ENCODE measurements around the gene DDC.

The DDC gene

DNA sequence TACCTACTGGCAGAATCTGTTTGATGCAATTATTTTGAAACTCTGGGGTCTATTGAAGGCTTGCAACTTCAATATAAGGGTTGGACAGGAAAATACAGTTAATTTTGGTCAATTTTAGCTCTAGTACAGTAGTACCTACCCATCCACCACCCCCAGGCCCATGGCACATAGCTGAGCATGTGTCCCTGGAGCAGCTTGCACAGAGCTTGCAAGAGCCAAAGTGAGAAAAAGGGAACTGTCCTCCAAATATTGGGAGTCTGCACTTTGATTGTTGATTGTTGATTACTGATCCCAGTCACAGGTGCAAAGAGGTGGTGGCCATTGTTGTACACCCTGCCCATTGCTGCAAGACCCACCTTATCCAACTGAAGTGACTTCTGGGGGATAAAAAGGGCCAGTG lies 52.8 kb downstream of the DDC start:
- DNase-seq: no peak

DNA sequence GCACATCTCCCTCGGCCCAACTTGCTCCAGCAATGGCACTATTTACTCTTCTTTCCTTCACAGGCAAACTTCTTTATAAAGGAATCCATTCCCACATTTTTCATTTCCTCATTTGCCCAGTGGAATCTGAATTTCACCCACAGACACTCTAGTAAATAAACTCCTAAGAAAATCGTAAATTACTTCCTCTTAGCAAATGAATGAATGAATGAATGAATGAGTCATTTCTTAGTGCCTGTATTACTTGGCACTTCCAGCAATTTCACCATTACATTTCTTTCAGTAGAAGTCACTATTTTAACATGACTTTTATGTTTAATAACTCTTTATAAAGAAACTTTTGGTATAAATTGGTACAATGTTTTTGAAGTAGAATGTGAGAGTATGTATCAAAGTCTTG lies 55.7 kb downstream of the DDC start:
- no peak for DNase-seq

DNA sequence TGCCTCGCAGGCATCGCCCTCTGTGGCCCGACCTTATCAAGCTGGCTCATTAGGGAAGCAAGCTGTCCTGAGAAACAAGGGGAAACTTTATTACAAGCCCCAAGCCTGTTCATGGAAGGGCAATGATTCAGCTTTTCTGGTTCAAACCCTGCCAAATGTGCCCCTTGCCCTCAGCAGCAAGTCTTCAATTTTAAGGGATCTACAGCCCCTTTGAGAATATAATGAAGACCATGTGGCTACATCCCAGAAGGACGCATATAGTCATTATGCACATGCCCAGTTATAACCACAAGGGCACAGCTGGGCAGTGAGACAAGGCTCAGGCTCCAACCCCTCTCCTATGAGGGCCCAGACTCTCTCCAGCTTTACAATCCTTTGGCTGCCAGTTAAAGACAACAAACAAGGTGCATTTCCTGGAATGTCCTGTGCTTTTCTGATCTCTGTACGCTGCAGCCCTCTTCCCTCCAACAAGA lies 56.7 kb downstream of the DDC start:
- no peak for DNase-seq

DNA sequence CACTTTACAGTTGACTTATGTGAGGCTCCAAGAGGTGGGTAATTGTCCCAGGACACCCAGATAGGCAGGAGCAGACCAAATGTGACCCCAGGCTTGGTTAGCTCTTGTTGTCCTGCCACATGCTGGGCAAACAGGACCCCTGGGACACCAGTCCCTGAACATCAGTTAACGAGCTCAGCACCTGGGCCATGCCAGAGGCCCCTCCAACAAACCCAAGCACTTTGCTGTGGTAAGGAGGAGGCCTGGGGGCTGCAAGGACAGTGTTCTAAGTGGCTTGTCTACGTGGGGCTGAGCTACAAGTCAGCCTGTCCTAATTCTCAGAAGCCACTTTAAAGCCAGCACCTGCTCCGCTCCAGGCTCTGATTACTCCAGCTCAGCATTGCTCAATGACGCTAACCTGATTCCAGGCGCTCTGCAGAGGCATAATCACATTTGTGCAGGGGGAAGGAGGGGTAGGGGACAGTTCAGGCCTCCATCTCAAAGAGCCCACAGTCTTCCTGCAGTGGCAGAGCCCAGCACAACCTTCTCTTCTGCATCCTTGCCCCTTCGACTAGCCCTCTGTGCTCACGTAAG lies 57.2 kb downstream of the DDC start:
- DNase-seq: no peak

DNA sequence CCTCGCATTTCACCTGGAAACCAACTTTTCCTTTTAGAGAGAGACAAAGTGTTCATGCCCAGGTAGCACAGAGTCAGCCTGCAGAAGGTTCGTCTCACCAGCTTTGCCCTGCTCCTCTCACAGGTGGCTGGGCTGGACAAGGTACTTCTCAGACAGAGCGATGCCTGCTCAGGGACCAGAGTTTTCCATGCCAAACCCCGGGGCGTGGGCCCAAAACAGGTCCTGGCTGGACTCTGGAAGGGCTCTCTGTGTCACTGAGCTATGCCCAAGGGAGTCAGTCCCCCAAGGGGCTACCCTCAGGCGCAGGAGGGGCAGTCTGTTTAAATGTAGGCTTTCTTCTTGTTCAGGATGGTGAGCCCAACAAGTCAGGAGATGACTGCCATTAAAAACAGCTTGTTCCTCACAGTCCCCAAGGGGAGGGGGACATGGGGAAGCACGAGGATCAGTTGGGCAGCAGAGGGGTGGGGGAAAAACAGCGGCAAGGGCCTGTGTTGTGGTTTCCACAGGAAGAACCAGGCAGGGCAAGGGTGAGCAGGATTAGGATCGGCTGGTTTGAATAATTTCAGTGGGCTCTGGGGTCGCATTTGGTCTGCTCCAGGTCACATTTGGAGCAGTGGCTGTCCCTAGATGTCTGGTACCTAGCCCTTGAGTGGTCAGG lies 59.5 kb downstream of the DDC start:
- no peak for DNase-seq

DNA sequence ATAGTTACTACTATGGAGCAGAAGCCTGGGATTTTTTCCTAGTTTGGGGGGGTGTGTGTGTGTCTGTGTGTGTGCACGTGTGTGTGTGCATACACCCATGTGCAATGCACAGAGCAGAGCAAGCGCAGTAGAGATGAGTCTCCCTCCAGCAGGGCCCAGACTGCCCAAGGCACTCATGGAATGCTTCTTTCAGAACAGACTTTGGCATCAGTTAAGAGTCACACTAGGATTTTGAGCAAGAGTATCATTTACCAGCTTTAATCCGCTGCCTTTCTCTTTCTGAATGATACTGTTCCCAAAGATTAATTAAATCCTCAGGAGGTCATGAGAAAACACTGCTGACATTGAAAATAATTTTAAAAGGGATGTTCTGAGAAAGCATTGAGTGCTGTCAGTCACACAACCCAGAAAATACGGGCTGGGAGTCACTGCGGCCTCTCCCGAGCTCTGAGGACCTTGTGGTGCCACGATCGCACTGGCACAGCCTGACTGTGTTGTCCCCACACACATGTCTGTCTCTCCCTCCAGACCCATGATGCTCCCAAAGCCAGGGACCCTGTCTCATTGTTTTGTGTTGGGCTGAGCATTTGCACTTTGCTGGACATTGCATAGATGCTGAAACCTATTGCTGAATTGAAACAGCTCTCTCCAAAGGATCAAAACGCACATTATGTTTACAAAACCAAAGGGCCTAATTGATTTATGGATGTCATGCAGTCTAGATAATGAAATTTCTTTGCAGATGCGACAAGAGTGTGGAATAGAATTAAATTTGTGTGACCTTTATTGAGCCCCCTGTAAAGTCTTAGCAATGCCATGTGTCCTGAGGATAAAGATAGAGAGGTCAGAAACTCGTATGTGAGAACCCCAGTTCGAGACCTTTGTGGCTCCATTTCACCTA lies 60.3 kb downstream of the DDC start:
- DNase-seq: no peak

DNA sequence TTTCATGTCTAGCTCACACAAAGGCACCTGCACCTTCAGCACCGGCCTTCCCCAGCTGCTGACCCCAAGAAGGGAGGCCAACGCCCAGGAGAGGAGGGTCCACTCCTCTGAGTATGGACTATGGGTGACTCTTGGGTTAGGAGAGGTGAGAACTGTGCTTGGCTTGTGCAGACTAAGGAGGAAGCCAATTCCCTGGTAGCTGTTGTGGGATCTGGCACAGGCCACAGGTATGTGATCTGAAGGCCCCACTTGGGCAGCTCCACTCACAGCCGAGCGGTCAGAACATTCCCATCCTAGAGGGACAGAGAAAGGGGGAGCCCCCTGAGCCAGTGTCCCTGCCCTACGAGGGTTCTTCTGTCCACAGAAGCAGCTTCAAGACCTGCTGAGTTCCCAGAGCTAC lies 62.3 kb downstream of the DDC start:
- DNase-seq: no peak

DNA sequence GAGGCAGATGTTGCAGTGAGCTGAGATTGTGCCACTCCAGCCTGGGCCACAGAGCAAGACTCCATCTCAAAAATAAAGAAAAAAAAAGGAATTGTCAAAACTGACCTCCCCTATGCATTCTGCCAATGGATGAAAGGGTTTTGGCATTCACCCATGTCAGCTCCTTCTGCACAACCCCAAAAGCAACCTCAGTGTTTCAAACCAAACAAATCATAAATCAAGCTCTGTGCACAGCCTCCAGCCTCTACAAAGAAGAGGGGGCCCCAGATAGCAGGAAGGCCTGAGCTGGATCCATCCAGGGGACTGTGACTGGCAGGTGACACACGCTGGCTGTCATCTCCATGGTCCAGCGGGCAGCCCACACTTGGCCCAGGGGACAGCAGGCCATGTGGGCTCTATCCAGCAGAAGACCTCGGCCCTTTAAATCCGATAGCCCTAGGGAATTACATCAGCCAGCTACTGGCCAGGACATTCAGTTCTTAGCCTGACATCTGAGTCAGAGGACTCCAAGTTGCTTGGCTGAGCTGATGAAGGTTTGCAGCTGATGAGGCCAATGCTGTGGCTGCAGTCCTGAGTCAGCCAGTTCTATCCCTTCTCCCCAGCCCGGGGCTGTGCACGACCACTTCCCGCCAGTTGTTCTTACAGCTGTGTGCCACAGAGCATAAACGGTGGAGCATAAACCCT lies 63.1 kb downstream of the DDC start:
- no peak for DNase-seq

DNA sequence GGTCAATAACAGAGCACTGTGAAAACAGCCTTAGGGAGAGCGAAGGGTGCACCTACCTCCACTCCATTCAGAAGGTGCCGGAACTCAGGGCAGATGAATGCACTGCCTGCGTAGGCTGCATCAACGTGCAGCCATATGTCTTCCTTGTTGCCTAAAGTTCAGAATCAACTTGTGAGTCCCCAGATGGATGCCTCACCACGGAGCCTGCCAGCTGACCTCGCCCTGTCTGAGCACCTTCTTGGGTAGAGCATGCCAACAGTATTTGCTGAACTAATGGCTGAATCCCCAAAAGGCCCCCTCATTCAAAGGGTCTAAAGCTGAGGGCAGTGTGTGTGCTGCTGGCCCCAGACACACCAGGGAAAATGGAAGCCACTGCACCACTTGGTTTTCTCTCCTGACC lies 66.1 kb downstream of the DDC start:
- no peak for DNase-seq

DNA sequence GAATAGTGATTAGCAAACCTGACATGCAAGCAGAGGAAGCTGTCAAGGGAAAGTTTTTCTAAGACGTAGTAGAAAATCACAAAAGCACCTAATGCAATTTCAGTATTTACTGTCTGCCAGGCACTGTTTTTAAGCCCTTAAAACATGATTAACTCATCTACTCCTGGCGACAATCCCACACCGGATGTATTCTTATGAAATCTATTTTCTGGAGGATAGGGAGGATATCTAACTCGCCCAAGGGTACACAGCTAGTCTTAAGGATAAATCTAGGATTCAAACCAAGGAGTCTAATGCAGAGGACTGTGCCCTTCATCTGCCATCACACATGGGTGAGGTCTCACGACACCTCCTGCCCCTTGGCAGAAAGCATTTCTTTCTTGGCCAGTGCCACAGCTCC lies 67.2 kb downstream of the DDC start:
- DNase-seq: no peak

DNA sequence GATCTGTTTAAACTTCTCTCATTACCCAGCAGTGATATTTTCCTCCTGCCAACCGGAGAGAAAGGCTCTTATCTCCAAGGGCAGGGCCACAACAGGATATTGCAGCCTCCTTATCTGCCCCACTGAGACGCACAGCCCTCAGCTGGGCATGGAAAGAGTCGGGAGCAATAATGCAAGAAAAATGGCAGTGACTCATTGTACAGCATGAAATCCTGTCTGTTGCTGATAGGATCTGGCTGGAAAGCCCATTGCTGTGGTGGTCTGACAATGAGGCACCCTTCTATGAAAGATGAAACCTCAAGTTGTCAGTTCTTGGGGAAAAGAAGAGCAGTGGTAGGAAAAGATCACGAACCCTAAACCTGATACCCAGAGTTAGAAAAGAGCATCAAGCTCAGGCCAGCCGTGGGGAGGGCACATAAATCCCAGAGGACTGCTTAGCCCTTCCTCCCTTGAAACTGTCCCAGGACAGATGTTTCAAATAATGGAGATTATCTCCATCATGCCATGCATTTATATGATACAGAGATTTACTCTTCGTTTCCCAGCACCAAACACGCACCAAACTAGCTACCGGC lies 68.0 kb downstream of the DDC start:
- no peak for DNase-seq

DNA sequence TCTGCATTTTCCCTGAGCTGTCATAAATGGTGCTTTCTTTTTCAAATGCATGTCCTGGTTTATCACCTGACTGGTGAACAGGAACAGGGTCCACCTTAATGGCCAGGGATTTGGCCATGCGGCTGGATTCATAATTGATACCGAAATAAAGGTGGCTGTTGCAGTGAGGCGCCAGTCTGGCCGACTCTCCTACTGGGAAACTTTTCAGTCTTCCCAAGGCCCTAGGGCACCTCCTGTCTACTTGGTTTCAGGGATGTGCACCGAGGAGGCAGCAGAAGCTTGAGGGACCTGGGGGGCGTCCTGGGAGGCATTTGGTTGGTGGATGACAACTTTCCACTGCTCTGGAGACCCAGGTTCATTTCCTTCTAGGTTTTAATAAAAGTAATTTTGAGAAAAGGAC lies 68.6 kb downstream of the DDC start:
- DNase-seq: no peak

DNA sequence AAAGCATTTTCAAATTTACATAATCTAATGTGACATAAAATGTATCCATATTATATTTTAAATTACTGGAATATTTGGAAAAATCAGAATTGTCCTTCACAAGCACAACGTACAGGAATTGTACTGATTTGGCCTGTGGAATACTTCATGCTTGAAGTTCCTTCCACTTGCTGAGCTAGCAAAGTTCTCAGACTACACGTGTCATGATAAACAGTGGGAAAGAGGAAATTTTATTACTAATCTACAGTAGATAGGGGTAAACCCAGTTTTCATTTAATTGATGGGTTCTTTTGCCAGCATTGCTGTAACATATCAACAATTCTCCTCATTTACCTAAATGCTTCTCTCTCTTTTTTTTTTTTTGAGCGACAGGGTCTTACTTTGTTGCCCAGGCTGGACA lies 69.5 kb downstream of the DDC start:
- DNase-seq: no peak

DNA sequence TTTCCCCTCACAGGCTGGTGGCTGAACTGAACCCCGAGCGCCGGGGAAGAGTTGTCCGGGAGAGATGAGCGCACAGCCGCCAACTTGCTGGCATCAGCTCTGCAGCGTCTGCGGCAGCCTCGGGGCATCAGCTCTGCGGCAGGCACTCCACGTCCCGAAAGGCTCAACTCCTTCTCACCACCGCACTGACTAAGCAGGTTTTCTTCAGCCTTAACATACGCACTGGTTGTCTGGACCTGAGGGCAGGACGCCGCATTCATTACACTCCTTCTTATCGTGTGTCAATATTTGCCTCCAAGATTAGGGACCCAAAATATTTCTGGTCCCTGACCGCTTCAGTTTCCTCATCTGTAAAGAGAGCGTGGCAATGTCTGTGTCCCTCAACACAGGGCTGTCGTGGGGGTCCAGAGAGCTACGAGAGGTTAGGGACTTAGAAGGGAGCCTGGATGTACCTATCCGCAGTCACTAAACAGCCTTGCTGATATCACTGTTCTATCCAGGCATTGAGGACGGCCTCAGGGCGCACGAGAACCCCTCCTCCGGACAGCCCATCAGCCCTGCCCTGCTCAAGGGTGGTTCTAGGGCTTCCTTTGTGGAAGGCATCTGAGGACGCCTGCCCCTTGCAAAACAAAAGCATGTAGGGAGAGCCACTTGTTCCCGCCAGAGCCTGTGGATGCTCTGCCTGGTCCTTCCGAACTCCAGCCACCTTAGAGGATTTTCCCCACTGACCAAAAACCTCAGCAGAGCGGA lies 72.3 kb downstream of the DDC start:
- DNase-seq: no peak

DNA sequence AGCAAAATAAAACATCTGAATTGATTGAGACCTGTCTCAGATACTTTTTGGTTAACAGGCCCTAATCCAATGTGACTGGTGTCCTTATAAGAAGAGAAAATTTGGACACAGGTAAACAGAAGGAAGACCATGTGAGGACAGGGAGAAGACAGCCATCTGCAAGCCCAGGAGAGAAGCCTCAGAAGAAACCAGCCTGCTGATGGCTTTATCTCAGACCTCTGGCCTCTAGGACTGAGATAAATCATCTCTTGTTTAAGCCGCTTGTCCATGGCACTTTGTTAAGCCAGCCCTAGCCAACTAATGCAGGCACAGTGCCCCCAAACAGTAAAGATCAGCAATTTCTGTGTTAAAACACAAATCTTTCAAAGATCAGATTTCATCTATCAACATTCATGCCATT lies 73.3 kb downstream of the DDC start:
- no peak for DNase-seq

DNA sequence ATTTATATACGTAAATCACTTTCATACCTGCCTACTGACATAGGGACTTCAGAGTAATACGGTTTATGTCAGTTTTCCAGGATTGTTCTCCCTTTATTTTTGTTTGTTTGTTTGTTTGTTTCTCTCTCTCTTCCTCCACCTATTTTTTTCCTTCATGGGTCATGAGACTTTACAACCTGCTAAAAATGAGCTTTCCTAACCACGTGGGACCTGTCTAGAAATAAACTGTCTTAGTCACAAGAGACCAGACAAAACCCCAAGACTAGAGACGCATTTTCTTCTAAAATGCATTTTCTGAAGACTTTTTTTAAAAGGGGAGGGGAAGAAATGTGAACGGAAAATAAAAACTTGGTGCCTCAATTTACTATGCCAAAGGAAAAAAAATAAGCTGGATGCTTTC lies 74.0 kb downstream of the DDC start:
- no peak for DNase-seq

DNA sequence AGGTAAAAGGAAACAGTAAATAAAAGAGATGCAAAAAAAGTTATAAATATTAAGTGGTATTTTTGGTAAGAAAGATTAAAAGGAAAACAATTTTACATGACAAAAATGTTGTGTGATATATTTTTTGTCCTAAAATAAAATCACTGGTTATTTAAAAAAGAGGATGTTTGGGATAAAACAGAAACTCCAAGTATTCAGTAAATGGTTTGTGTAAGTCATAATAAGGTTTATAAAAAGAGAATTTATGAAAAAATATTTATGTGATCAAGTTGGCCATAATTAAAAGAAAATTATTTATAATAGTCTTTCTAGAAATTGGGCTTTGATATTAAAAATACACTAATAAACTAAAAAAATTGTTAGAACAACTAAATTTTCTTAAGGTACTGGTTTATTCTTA lies 76.8 kb downstream of the DDC start:
- DNase-seq: no peak

DNA sequence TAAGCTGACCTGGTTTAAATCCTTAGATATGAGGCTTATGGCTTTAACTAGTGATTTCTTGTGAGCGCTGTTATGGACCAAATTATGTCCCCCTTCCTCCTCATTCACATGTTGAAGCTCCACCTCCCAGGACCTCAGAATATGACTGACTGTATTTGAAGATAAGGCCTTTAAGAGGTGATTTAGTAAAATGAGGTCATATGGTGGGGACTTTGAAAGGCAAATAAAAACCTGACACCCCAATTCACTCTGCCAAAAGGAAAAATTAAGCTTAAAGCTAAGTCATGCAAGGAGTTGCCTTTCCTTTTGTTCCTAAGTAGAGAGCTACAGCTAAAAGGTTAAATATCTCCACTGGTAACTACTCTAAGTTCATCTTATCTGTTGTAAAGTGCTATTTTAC lies 78.7 kb downstream of the DDC start:
- no peak for DNase-seq

DNA sequence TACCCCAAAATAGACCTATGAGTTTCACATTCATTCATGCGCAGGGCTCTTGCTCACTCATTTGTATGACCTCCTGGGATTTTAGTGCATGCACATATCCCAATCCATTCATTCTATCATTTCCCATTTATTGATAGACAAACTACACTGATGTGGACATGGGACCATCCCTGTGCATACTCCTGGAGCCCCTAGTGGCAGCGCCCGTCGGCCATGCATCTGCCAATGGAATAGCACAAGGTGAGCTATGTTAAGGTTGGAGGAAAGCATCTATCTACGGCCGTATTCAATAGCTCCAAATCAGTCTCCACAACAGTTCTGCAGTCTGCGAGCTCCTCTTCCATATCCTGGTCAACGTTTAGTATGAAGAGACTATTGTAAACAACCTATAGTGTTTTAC lies 83.3 kb downstream of the DDC start:
- no peak for DNase-seq

DNA sequence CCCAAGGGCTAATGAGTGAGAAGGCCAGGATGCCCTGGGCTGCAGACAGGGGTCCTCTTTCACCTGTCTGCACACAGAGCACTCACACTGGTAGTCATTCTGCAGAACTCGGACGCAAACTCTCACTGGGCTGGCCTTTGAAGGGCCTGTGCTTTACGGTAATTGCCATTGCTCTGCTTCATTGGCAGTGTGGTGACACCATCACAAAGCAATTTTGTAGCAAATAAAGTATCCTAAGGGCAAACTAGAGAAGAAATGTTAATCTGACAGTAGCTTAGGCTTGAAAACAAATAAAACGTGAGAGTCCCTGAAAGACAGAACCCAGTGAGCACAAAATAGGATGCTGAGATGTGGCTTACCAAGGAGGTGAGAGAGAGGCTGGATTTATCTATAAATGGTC lies 84.4 kb downstream of the DDC start:
- DNase-seq: no peak

DNA sequence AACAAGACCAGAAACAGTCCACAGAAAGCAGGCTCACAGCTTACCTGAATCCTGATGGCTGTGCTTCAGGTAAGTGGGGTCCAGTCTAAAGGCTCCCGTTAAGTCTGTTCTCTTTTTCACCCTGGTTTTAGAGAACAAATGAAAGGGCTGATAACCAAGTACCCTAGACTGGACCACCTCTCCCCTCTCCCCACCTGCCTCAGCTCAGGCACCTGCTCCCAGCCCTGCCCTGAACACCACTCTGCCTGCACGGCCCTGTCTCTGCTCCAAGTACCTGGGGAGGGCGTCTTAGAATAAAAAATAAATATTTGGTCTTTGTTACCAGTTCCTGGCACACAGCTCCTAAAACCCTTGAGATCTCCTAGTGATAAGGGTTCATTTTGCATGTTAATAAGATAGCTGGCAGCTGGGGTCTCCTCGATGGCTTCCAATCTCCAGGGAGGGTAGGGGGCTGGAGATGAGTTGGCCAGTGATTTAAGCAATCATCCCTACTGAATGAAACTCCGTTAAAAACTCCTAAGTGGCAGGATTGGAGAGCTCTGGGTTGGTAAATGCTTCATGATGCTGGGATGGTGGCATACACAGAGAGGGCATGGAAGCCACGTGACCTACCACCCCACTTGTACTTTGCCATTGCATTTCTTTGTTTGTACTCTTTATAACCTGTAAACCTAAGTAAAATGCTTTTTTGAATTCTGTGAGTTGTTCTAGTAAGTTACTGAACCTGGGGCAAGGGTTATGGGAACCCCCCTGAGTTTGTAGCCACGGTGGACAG lies 85.3 kb downstream of the DDC start:
- DNase-seq: no peak

DNA sequence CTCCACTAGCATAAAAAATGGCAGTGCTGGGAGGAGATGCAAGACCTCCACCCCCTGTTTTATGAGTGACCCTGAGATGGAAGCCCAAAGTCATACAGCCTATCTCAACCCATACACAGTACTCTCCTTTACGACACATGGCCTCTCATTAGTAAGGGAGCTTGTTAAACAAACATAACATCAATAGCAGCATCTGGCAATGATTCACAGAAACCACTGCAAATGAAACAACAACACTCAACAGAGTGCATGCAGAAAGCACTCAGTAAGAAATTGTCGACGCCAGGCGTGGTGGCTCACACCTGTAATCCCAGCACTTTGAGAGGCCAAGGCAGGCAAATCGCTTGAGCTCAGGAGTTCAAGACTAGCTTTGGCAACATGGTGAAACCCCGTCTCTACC lies 87.6 kb downstream of the DDC start:
- no peak for DNase-seq

All from KG1 (cell line).